PFSK-1 (cell line): ENCODE data around the gene TNNI3K.

ENCODE experiments used
- FOXP2 ChIP-seq: optimal IDR thresholded peaks from 2 replicates; pipeline ENCODE3; 2011; ENCODE audit warnings: borderline replicate concordance, control low read depth, inconsistent platforms; ENCODE audit not compliant: insufficient read depth; ENCODE audit errors: extremely low read length, extremely low read depth
- POLR2AphosphoS5 ChIP-seq: IDR thresholded peaks from 2 replicates; pipeline ENCODE4 v1.6.1; 2012; ENCODE audit warnings: low read depth, mild to moderate bottlenecking, control low read depth, low read length, moderate library complexity
- SIN3A ChIP-seq: IDR thresholded peaks from 2 replicates; pipeline ENCODE4 v1.6.1; 2012; ENCODE audit warnings: mild to moderate bottlenecking, low read length, moderate library complexity, borderline replicate concordance; ENCODE audit not compliant: insufficient read depth
- TAF1 ChIP-seq: IDR thresholded peaks from 2 replicates; pipeline ENCODE4 v1.6.1; 2012; ENCODE audit warnings: low read length, control low read depth, borderline replicate concordance; ENCODE audit not compliant: insufficient read depth
- TF ChIP-seq, protein P1 (sequence below), 2 experiments: IDR thresholded peaks; 2 replicates each; pipeline versions ENCODE4 v1.6.1 to v1.8.0; 2011 to 2012; ENCODE audit warnings: low read depth in 2 of 2, low read length in 2 of 2, control low read depth in 1 of 2, inconsistent platforms in 1 of 2, mild to moderate bottlenecking in 1 of 2, moderate library complexity in 1 of 2; ENCODE audit not compliant: insufficient read depth in 1 of 2

The TNNI3K gene

DNA sequence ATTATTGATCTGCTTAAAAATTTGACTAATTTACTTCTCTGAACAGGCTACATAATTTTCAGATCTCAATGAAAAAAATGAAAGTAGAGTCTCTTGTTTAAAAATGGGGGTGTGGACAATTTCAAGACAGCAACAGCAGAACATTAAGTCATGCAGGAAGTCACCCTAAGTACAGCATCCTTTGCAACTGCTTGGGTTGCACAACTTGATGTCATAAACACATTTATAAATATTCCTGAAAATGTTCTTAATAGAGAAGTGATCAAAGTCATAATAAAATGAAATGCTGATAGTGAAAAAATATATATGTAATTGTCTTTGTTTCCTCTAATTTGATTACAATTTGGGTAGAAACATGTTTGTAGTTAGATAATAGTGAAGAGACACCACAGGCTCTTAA is 79.3 kb downstream of the TNNI3K start:
- TF ChIP-seq POLR2AphosphoS5 (no peak), SIN3A (no peak), TAF1 (no peak), FOXP2 (no peak)
- TF ChIP-seq, protein P1, sequence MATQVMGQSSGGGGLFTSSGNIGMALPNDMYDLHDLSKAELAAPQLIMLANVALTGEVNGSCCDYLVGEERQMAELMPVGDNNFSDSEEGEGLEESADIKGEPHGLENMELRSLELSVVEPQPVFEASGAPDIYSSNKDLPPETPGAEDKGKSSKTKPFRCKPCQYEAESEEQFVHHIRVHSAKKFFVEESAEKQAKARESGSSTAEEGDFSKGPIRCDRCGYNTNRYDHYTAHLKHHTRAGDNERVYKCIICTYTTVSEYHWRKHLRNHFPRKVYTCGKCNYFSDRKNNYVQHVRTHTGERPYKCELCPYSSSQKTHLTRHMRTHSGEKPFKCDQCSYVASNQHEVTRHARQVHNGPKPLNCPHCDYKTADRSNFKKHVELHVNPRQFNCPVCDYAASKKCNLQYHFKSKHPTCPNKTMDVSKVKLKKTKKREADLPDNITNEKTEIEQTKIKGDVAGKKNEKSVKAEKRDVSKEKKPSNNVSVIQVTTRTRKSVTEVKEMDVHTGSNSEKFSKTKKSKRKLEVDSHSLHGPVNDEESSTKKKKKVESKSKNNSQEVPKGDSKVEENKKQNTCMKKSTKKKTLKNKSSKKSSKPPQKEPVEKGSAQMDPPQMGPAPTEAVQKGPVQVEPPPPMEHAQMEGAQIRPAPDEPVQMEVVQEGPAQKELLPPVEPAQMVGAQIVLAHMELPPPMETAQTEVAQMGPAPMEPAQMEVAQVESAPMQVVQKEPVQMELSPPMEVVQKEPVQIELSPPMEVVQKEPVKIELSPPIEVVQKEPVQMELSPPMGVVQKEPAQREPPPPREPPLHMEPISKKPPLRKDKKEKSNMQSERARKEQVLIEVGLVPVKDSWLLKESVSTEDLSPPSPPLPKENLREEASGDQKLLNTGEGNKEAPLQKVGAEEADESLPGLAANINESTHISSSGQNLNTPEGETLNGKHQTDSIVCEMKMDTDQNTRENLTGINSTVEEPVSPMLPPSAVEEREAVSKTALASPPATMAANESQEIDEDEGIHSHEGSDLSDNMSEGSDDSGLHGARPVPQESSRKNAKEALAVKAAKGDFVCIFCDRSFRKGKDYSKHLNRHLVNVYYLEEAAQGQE (IDR thresholded peaks at IDR 0.05; ENCODE audit: insufficient read depth in 1 of 2, low read depth in 2 of 2, low read length in 2 of 2): no peak

DNA sequence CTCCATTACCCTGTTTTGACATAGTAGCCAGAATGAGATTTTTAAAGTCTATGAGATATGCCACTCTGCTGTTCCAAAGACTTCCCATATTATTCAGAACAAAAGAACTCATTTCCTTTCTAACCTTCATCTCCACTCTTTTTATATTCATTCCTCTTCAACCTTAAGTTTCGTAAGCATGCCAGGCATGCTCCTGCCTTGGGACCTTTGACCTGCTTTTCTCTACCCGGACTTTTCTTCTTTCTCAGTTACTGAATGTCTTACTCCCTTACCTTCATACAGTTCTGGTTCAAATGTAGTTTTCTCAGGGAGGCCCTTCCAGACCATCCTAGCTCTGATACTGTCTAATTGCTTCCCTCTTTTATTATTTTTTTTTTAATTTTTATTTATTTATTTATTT is 81.1 kb downstream of the TNNI3K start:
- TF ChIP-seq SIN3A (no peak), FOXP2 (no peak), POLR2AphosphoS5 (no peak), TAF1 (no peak)
- TF ChIP-seq, protein P1 (IDR thresholded peaks at IDR 0.05; ENCODE audit: insufficient read depth in 1 of 2, low read depth in 2 of 2, low read length in 2 of 2): no peak

DNA sequence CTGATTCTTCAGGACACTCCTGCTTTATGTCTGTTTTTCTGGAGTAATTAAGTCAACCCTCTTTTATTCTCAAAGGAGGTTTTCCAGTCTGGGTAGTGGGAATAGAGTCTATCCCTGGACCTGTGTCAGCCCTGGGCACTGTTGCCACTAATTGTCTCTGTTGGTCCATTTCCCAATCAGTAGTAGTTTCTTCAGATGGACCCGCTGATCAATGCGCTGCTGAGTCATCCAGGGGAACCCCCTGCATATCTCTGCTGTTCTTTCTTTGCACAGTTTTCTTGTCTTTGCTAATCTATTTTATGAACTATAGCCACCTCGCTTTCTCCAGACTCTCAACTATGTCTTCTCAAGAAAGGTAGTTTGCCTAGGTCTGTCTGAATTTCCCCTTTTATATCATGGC is 82.5 kb downstream of the TNNI3K start:
- TF ChIP-seq, protein P1 (IDR thresholded peaks at IDR 0.05; ENCODE audit: insufficient read depth in 1 of 2, low read depth in 2 of 2, low read length in 2 of 2): no peak
- no peak for TF ChIP-seq FOXP2
- no peak for TF ChIP-seq POLR2AphosphoS5
- no peak for TF ChIP-seq TAF1
- TF ChIP-seq SIN3A: no peak

DNA sequence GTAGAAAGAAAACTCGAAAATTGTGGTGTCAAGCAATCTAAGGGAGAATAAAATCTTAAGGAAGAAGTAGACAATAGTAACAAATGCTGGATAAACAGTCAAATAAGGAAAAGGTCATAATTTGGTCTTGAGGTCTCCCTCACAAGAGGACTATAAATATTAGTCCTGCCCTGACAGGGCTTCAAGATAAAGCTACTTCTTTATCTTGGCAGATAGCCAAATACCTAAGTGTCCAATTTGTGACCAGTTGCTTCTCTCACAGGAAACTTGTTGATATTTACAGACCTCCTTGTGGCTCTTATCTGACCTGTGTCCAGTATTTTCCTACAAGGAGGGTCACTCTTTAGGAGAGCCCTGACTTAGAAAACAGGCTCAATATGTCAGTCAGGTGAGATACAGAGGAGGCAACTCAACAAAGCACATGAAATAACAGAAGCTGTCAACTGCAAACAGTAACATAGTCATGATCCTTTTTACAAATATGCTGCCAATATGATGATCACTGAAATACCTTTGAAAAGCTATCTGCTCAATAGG is 88.8 kb downstream of the TNNI3K start:
- no peak for TF ChIP-seq POLR2AphosphoS5
- no peak for TF ChIP-seq FOXP2
- TF ChIP-seq TAF1: no peak
- TF ChIP-seq SIN3A: no peak
- TF ChIP-seq, protein P1 (IDR thresholded peaks at IDR 0.05; ENCODE audit: insufficient read depth in 1 of 2, low read depth in 2 of 2, low read length in 2 of 2): no peak
